ENCODE data around the gene SLC22A12. TPM values are rescaled to one million over a fixed set of nuclear protein-coding genes. Genes with fewer than 3 reads are reported as not detected.

Gene SLC22A12
- total RNA-seq, result not detected in 2 replicates

DNA sequence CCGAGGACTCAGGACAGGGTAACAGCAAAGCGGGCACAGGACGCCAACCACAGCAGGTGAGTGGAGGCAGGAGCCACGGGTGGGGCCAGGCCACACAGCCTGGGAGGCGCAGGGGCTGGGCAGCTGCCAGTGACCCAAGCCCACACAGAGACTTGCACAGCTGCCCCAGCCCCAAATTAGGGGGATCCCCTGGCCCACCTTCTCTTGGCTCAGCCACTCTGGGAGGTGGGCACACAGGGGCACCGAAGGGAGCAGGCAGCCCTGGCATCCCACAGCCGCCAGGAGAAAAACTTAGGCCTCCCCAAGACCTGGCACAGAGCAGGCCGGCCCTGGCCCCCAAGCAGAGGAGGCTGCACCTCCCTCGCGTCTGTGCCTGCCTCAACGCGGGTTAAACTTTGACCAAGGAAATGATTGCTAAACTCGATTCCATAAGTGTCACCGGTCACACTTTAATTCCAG lies at the start of gene SLC22A12:
SLC22A12 (plus strand) TSS at position 458 of the 459 bp plus-strand sequence. CDS start 337 bp downstream, outside the sequence.

Other genes with a start within 250 kb of the SLC22A12 start
- 44.1 and 54.2 TPM in 2 replicates for gene RPS6KA4, start 232.1 kb upstream of the SLC22A12 start, total RNA-seq
- under 0.01 TPM in 1 of 2 replicates, not detected in the other for gene SLC22A11, start 35.3 kb upstream of the SLC22A12 start, total RNA-seq
- not detected in 2 replicates for gene NRXN2, start 132.0 kb downstream of the SLC22A12 start, total RNA-seq
- gene RASGRP2, start 152.9 kb downstream of the SLC22A12 start, total RNA-seq, result not detected in 2 replicates
- gene PYGM, start 168.8 kb downstream of the SLC22A12 start, total RNA-seq, result 0.34 and 0.50 TPM in 2 replicates
- gene SF1, start 187.3 kb downstream of the SLC22A12 start, total RNA-seq, result 64.3 and 191 TPM in 2 replicates
- gene MAP4K2, start 212.0 kb downstream of the SLC22A12 start, total RNA-seq, result 7.5 and 14.8 TPM in 2 replicates
- 10.9 and 24.8 TPM in 2 replicates for gene MEN1, start 219.3 kb downstream of the SLC22A12 start, total RNA-seq

Data from nasal cavity respiratory epithelium epithelial cell of viscerocranial mucosa (primary cell).